Parathyroid adenoma (tissue), 2 donors: Measurements from ENCODE around the gene FBXW7.

Experiments used
- H2AFZ ChIP-seq: fragments of 300-600 bp; sonication (generic); one replicate; pipeline ENCODE4 v1.7.0; 2017; ENCODE audit warnings: antibody characterized with exemption, mild to moderate bottlenecking
- H3K27ac ChIP-seq: fragments of 300-600 bp; sonication (generic); one replicate; pipeline ENCODE4 v1.7.0; 2017
- H3K27me3 ChIP-seq: fragments of 300-600 bp; sonication (generic); one replicate; pipeline ENCODE4 v1.7.0; 2017; ENCODE audit warnings: low read length; ENCODE audit not compliant: control insufficient read depth, insufficient read depth
- H3K36me3 ChIP-seq: fragments of 300-600 bp; sonication (generic); one replicate; pipeline ENCODE4 v1.7.0; 2017; ENCODE audit warnings: low read length; ENCODE audit not compliant: control insufficient read depth, insufficient read depth
- H3K4me1 ChIP-seq: fragments of 300-600 bp; sonication (generic); one replicate; pipeline ENCODE4 v1.7.0; 2017; ENCODE audit warnings: control low read depth
- H3K4me2 ChIP-seq: fragments of 300-600 bp; sonication (generic); one replicate; pipeline ENCODE4 v1.7.0; 2017; ENCODE audit warnings: low read length
- H3K4me3 ChIP-seq: fragments of 300-600 bp; sonication (generic); one replicate; pipeline ENCODE4 v1.7.0; 2017; ENCODE audit warnings: low read depth, low read length
- H3K79me2 ChIP-seq: fragments of 300-600 bp; sonication (generic); one replicate; pipeline ENCODE4 v1.7.0; 2017; ENCODE audit warnings: control low read depth
- H3K9ac ChIP-seq: fragments of 300-600 bp; sonication (generic); one replicate; pipeline ENCODE4 v1.7.0; 2017; ENCODE audit warnings: mild to moderate bottlenecking
- H3K9me3 ChIP-seq: fragments of 300-600 bp; sonication (generic); one replicate; pipeline ENCODE4 v1.7.0; 2017; ENCODE audit warnings: low read length; ENCODE audit not compliant: control insufficient read depth
- TF ChIP-seq, protein P1 (sequence below): fragments of 300-600 bp; sonication (generic); IDR thresholded peaks from one replicate; pipeline ENCODE4 v1.7.0; 2017; ENCODE audit warnings: antibody characterized with exemption, mild to moderate bottlenecking
- donor health status: primary hyperparathyroidism.

Gene FBXW7

DNA sequence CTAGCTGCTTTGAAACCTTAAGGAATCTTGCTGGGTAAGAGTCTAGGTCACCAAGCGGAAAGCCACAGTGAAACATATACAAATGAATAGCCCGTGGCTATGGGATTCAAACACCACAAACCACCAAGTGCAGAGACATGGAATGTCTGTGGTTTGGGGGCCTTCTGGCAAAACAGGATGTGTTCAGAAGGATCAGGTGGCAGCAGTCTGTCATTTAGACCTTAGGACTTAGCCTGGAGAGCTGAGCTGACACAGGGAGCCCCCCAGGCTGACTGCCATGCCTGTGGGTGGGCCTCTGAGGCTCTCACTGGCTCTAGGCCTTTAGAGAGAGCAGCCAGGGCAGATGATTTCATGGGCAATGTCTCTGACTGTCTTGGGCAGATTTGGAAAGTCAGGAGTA, 225.6 kb downstream of the FBXW7 start:
- no peaks in the 10 kb centered on the region for H3K9me3 ChIP-seq
- TF ChIP-seq, protein P1, sequence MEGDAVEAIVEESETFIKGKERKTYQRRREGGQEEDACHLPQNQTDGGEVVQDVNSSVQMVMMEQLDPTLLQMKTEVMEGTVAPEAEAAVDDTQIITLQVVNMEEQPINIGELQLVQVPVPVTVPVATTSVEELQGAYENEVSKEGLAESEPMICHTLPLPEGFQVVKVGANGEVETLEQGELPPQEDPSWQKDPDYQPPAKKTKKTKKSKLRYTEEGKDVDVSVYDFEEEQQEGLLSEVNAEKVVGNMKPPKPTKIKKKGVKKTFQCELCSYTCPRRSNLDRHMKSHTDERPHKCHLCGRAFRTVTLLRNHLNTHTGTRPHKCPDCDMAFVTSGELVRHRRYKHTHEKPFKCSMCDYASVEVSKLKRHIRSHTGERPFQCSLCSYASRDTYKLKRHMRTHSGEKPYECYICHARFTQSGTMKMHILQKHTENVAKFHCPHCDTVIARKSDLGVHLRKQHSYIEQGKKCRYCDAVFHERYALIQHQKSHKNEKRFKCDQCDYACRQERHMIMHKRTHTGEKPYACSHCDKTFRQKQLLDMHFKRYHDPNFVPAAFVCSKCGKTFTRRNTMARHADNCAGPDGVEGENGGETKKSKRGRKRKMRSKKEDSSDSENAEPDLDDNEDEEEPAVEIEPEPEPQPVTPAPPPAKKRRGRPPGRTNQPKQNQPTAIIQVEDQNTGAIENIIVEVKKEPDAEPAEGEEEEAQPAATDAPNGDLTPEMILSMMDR: no peak
- no peaks in the 10 kb centered on the region for H3K4me1 ChIP-seq
- no peaks in the 10 kb centered on the region for H3K79me2 ChIP-seq
- H3K27me3 ChIP-seq: no peaks in the 10 kb centered on the region
- no peak overlapping the region for H2AFZ ChIP-seq
- no peak overlapping the region for H3K27ac ChIP-seq
- H3K36me3 ChIP-seq: no peaks in the 10 kb centered on the region
- no peak overlapping the region for H3K4me2 ChIP-seq
- no peak overlapping the region for H3K4me3 ChIP-seq
- H3K9ac ChIP-seq: no peak overlapping the region

DNA sequence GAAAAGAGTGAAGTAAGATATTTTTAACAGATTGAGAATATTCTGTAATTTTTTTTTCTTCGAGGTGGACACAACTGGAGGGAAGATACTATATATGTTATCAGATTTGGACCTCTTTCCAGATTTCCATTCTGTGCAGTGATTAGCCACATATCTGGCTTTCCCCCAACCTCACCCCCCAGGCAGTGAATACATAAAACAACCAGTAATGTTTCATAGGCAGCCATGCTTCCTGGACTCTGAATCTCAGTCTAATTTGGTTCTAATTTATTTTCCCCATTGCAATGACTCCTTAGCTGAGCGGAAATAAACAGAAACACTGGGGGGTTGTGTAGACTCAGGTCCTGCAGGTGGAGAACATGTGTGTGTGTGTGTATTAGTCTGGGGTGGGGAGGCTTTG, 226.5 kb downstream of the FBXW7 start:
- no peak overlapping the region for H3K4me2 ChIP-seq
- H3K4me1 ChIP-seq: no peaks in the 10 kb centered on the region
- no peak overlapping the region for H3K4me3 ChIP-seq
- no peaks in the 10 kb centered on the region for H3K36me3 ChIP-seq
- H3K9me3 ChIP-seq: no peaks in the 10 kb centered on the region
- H2AFZ ChIP-seq: no peak overlapping the region
- H3K79me2 ChIP-seq: no peaks in the 10 kb centered on the region
- H3K27ac ChIP-seq: no peak overlapping the region
- TF ChIP-seq, protein P1: no peak
- H3K27me3 ChIP-seq: no peaks in the 10 kb centered on the region
- no peak overlapping the region for H3K9ac ChIP-seq

DNA sequence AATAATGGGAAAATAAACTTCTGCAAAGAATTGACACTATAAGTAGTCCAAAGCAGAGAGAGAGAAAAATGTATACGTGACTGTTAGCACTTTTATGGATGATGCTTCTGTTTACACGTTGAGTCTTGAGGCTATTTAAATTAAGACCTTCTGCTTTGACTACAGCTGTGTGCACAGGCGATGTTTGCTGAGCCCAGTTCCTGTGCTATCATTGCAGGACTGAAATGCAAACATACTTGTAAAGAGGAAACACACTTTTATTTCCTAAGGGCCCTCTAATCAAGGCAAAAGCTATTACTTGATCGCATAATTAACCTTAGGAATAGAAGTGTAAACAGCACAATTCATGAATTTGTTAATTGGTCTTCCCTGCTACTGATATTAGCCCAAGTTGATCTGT, 226.9 kb downstream of the FBXW7 start:
- Histone ChIP-seq H3K4me3 (no peak overlapping the region), H2AFZ (no peak overlapping the region), H3K79me2 (no peaks in the 10 kb centered on the region), H3K27me3 (no peaks in the 10 kb centered on the region), H3K4me1 (no peaks in the 10 kb centered on the region), H3K4me2 (no peak overlapping the region), H3K27ac (no peak overlapping the region), H3K9me3 (no peaks in the 10 kb centered on the region), H3K36me3 (no peaks in the 10 kb centered on the region), H3K9ac (no peak overlapping the region)
- TF ChIP-seq, protein P1: no peak

DNA sequence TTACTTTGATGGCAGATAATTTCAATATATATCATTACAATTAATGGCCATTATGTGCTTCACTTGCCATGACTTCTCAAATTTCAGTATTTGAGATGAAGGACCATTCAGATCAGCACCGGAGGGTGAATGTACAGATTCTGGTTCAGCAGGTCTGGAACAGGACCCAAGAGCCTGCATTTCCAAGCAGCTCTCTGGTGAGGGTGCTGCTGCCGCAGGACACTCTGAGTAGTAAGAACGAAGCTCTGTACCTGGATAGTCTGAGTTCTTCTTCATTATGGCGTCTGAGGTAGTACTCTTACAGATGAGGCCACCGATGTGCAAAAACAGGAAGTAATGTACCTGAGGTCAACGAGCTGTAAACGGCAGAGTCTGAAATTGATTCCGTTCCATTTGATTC, 228.2 kb downstream of the FBXW7 start:
- Histone ChIP-seq H3K36me3 (no peaks in the 10 kb centered on the region), H3K9me3 (no peaks in the 10 kb centered on the region), H3K4me2 (no peak overlapping the region), H3K27ac (no peak overlapping the region), H3K79me2 (no peaks in the 10 kb centered on the region), H2AFZ (no peak overlapping the region), H3K4me1 (no peaks in the 10 kb centered on the region), H3K27me3 (no peaks in the 10 kb centered on the region), H3K4me3 (no peak overlapping the region), H3K9ac (no peak overlapping the region)
- TF ChIP-seq, protein P1: no peak

DNA sequence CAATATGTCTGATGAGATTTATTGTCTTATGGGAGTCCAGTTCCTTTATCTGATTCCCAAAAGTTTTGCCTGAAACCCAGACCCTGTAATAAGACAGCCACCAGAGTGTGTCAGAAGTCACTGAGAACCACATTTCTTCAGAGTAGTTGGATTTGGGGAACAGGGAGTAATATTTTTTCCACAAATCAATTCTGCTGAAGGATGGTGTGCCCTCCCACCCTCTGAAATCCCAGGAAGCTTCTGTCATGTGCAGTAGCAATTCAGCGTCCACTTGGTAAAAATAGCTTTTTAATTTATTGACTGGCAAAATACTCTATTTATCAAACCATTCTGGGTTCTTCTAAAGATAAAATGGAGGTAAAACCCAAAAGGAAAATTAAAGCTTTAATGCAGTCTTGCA, 229.4 kb downstream of the FBXW7 start:
- Histone ChIP-seq H3K27me3 (no peaks in the 10 kb centered on the region), H3K27ac (no peak overlapping the region), H3K4me2 (no peak overlapping the region), H3K9me3 (no peaks in the 10 kb centered on the region), H3K79me2 (no peaks in the 10 kb centered on the region), H3K4me1 (no peaks in the 10 kb centered on the region), H3K9ac (no peak overlapping the region), H3K36me3 (no peaks in the 10 kb centered on the region), H2AFZ (no peak overlapping the region), H3K4me3 (no peak overlapping the region)
- TF ChIP-seq, protein P1: no peak
